Tibial artery (tissue), 4 donors: ENCODE data around the gene SHISA5.

Experiments
- DNase-seq, 2 donors: peaks; one replicate each; pipeline ENCODE4 v3.0.0-alpha.2; 2019
- H3K27ac ChIP-seq, 2 donors: fragments of 200-600 bp; sonication (generic) in 1 of 2; 1 replicate in 1 of 2; 2 replicates in 1 of 2; pipeline ENCODE4 v1.5.1; 2018 to 2019; ENCODE audit warnings: mild to moderate bottlenecking in 1 of 2
- H3K27me3 ChIP-seq, 2 donors: fragments of 200-600 bp; sonication (generic) in 1 of 2; one replicate each; pipeline versions ENCODE4 v1.5.1 to v1.6.0; 2016 to 2019
- H3K36me3 ChIP-seq, 3 donors: fragments of 200-600 bp; sonication (generic) in 2 of 3; one replicate each; pipeline ENCODE4 v1.5.1; 2016 to 2019; ENCODE audit warnings: mild to moderate bottlenecking in 2 of 3
- H3K4me1 ChIP-seq, 4 donors: fragments of 200-600 bp; sonication (generic) in 2 of 4; 1 replicate in 3 of 4; 2 replicates in 1 of 4; pipeline ENCODE4 v1.5.1; 2016 to 2019
- H3K4me3 ChIP-seq, 2 donors: fragments of 200-600 bp; sonication (generic) in 1 of 2; 1 replicate in 1 of 2; 2 replicates in 1 of 2; pipeline ENCODE4 v1.5.1; 2018 to 2019; ENCODE audit warnings: mild to moderate bottlenecking in 2 of 2
- H3K9me3 ChIP-seq, 3 donors: fragments of 200-600 bp; sonication (generic) in 1 of 3; one replicate each; pipeline ENCODE4 v1.5.1; 2016 to 2019
- CTCF ChIP-seq, 2 experiments: fragments of 200-600 bp in 1 of 2; fragments of 450-650 bp in 1 of 2; IDR thresholded peaks; one replicate each; pipeline ENCODE4 v1.5.1; 2017 to 2019; ENCODE audit warnings: antibody characterized with exemption in 2 of 2, mild to moderate bottlenecking in 1 of 2, moderate library complexity in 1 of 2
- intact Hi-C: fragments of 100-400 bp; cut with DNase I; formaldehyde crosslinking; loops from one replicate; pipeline ENCODE4 v1.15.0; 2023; ENCODE audit warnings: low total_unique reads

Gene SHISA5

GRCh38 chr3:48548126-48548525 is 44.2 kb upstream of the SHISA5 start:
- intact Hi-C loops, result loop anchor here (2.0 to 10.0 kb wide), 2 partner anchors 83 to 153 kb away; no protein-coding TSS in a partner anchor
- H3K4me3 ChIP-seq, result no peak overlapping the region
- no peak for DNase-seq
- H3K9me3 ChIP-seq, result no peaks in the 10 kb centered on the region
- no peak overlapping the region for H3K27ac ChIP-seq
- no peak for TF ChIP-seq CTCF (IDR thresholded peaks at IDR 0.05)
- H3K36me3 ChIP-seq, result peaks cover 6 to 20% (median 6%) of the 10 kb centered on the region in 3 donors
- peaks cover 0 to 3% (median 0%) of the 10 kb centered on the region in 4 donors for H3K4me1 ChIP-seq
- no peaks in the 10 kb centered on the region for H3K27me3 ChIP-seq

- Histone ChIP-seq H3K36me3 (peaks cover 6 to 26% (median 6%) of the 10 kb centered on the region in 3 donors), H3K27ac (no peak overlapping the region), H3K9me3 (no peaks in the 10 kb centered on the region), H3K4me1 (peaks cover 0 to 3% (median 0%) of the 10 kb centered on the region in 4 donors), H3K27me3 (no peaks in the 10 kb centered on the region), H3K4me3 (no peak overlapping the region)
- intact Hi-C loops, result loop anchor here (10.0 kb wide), 1 partner anchor 152 kb away; no protein-coding TSS in a partner anchor
- no peak for TF ChIP-seq CTCF (IDR thresholded peaks at IDR 0.05)
- no peak for DNase-seq
Observed at GRCh38 chr3:48546203-48546829, 42.3 kb upstream of the SHISA5 start.

- intact Hi-C loops, result loop anchor here (10.0 kb wide), 1 partner anchor 149 kb away; no protein-coding TSS in a partner anchor
- TF ChIP-seq CTCF (IDR thresholded peaks at IDR 0.05), result no peak
Observed at GRCh38 chr3:48544141-48544540, 40.2 kb upstream of the SHISA5 start.

GRCh38 chr3:48543271-48543866 is 39.4 kb upstream of the SHISA5 start:
- Histone ChIP-seq H3K4me3 (no peak overlapping the region), H3K9me3 (no peaks in the 10 kb centered on the region), H3K27ac (no peak overlapping the region), H3K27me3 (no peaks in the 10 kb centered on the region), H3K4me1 (peaks cover 0 to under 1% (median 0%) of the 10 kb centered on the region in 4 donors), H3K36me3 (peaks cover 6 to 35% (median 6%) of the 10 kb centered on the region in 3 donors)
- DNase-seq, result peak in 1 of 2 donors; percentile 69
- TF ChIP-seq CTCF (IDR thresholded peaks at IDR 0.05), result no peak
- intact Hi-C loops, result loop anchor here (10.0 kb wide), 1 partner anchor 149 kb away; no protein-coding TSS in a partner anchor

More at GRCh38 chr3:48544141-48544540, 40.2 kb upstream of the SHISA5 start:
- no peak overlapping the region for H3K27ac ChIP-seq
- no peaks in the 10 kb centered on the region for H3K27me3 ChIP-seq
- peaks cover 0 to 3% (median 0%) of the 10 kb centered on the region in 4 donors for H3K4me1 ChIP-seq
- H3K9me3 ChIP-seq, result no peaks in the 10 kb centered on the region
- no peak overlapping the region for H3K4me3 ChIP-seq
- H3K36me3 ChIP-seq, result peaks cover 6 to 28% (median 6%) of the 10 kb centered on the region in 3 donors
- no peak for DNase-seq

GRCh38 chr3:48538451-48538850 is 34.5 kb upstream of the SHISA5 start:
- H3K36me3 ChIP-seq, result peaks cover 0 to 67% (median 26%) of the 10 kb centered on the region in 3 donors
- no peak for DNase-seq
- no peaks in the 10 kb centered on the region for H3K27me3 ChIP-seq
- no peaks in the 10 kb centered on the region for H3K9me3 ChIP-seq
- TF ChIP-seq CTCF (IDR thresholded peaks at IDR 0.05), result no peak
- H3K4me1 ChIP-seq, result no peaks in the 10 kb centered on the region
- no peak overlapping the region for H3K27ac ChIP-seq
- intact Hi-C loops, result no loop called here
- H3K4me3 ChIP-seq, result no peak overlapping the region
